HG03175 (cell line): Measurements from ENCODE around the gene DCLK1.

Experiments
- ATAC-seq: cut with Tn5 transposase; IDR thresholded peaks from one replicate; pipeline ENCODE4 v1.9.1; 2021; ENCODE audit warnings: mild to moderate bottlenecking, moderate library complexity; ENCODE audit not compliant: unreplicated experiment

DCLK1 gene

DNA sequence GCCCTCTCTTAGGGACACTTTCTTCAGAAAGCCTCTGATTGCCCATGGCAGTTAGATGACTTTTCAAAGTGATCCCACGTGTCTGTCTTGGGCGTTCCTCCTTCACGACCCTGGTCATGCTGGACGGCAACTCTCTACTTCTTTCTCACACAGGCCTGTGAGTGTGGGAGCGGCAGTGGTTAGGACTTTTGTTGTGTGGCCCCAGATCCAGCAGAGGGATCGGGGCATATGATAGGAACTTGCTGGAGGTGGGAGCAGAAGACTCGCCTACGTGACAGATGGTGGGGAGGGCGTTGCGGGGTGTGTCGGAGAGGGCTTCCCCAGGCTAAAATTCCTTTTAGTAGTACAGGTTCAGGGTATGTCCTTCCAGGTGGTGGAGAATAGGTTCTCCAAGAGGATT, 365.2 kb downstream of the DCLK1 start:
- no peak for ATAC-seq

GRCh38 chr13:35765366-35765765, 365.8 kb downstream of the DCLK1 start:
- no peak for ATAC-seq

DNA sequence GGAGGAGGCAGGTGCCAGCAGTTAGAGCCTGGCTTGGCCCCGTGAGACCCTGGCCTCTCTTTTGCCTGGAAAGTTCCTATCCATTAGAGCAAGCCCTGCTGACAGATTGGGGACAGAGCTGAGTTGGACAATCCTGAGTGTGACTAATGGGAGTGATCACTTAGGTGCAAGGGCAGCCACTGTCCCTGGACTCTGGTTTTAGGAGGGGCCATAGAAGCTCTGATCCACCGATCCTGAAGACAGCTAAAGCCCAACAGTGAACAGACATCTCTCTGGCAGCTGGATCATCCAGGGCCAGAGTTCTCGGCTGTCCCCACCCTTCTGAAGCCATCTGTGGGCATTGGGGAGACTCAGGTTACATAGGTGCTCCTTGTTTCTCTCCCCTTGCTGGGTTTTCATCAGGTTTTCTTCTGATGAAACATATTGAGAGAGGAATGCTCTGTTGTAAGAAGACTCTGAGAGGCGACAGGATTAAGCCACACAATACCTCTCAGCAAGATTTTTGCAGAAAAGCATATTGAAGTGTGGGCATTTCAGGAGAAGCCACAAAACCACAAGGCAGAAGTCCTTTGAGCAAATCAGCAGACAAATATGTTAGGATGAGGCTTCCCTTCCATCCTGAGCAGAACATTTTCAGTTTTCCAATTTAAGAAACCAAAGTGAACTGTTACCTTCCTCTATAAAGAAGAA, 366.7 kb downstream of the DCLK1 start:
- ATAC-seq = no peak

- ATAC-seq = no peak
Observed at GRCh38 chr13:35763782-35764123, 367.4 kb downstream of the DCLK1 start.

DNA sequence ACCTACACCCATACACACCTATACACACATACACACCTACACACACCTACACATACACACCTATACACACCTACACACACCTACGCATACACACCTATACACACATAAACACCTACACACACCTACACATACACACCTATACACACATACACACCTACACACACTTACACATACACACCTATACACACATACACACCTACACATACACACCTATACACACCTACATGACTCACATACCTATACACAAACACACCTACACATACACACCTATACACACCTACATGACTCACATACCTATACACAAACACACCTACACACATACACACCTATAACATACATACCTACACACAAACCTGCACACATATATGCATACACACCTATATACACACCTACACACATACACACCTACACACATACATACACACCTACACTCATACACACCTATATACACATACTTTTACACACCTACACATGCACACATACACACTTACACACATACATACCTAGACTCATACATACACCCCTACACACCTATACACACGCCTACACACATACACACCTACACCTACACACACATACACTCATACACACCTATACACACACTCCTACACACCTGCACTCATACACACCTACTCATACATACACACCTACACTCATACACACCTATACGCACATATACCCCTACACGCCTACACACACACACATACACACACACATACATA, 368.0 kb downstream of the DCLK1 start:
- no peak for ATAC-seq

- no peak for ATAC-seq
Observed at GRCh38 chr13:35761440-35762252, 369.5 kb downstream of the DCLK1 start.

DNA sequence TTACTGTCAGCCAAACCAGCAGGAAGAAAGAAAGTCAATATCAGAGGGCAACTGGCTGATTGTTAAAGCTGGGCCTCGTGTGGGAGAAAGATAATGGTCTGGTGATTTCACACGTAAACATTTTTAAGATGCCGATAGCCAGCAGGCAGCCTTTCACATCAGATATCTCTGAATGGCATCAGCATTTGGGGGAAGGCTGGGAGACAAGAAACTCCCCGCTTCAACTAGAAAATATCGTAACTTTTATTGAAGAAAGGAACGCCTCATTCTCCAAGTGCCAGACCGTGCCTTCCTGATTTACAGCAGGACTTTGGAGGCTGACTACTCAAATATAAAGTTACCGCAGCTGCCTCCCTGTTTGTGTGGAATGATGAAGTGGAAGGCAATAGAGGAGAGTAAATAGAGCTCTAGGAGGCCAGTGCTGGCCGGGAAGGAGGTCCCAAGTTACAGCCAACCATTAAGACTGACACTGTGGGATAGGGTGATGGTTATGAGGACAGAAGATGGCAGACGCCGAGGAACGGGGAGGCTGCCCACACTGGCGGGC, 370.4 kb downstream of the DCLK1 start:
- ATAC-seq = no peak

GRCh38 chr13:35747594-35747993, 383.6 kb downstream of the DCLK1 start:
- ATAC-seq = no peak

DNA sequence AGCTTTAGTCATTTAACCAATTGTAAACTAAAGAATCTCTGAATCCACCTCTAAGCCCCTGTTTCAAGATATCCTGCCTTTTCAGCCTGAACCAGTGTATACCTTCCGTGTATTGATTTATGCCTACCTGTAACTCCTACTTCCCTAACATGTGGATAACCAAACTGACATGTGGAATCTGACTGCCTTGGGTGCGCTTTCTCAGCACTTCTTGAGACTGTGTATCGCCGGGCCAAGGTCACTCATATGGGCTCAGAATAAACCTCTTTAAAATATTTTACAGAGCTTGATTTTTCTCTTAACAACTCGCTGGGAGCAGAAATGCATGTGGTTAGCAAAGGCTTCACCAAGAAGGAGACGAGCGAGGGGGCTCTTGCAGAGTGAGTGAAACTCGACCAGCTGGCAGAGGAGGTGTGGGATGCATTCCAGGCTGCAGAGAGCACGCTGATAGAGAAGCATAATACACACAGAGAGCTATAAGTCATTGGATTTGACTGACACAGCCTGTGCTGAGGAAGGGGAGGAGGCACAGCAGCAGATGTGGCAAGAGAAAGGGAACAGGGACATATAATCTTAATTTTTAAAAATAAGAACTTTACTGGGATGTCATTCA, 386.5 kb downstream of the DCLK1 start:
- no peak for ATAC-seq

- no peak for ATAC-seq
Observed at GRCh38 chr13:35744144-35744543, 387.0 kb downstream of the DCLK1 start.

- ATAC-seq = no peak
Observed at GRCh38 chr13:35743165-35743564, 388.0 kb downstream of the DCLK1 start.

- no peak for ATAC-seq
Observed at GRCh38 chr13:35741657-35742056, 389.5 kb downstream of the DCLK1 start.

- ATAC-seq = no peak
Observed at GRCh38 chr13:35736876-35737275, 394.3 kb downstream of the DCLK1 start.

- ATAC-seq = no peak
Observed at GRCh38 chr13:35733827-35734226, 397.4 kb downstream of the DCLK1 start.

- no peak for ATAC-seq
Observed at GRCh38 chr13:35732565-35732964, 398.6 kb downstream of the DCLK1 start.

DNA sequence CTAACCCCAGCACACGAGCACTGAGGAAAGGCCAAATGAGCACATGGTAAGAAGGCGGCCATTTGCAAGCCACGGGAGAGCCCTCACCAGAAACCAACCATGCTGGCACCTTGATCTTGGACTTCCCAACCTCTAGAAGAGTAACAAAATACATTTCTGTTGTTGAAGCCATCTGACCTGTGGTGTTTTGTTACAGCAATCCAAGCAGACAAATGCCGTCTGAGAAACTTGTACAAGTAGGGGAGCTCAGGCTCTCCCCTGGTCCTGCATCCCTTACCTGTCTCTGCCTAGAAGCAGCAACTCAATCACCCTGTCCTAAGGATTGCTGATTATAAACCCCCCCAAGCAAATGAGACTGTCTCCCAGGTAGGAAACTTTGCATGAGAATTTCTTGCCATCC, 399.7 kb downstream of the DCLK1 start:
- no peak for ATAC-seq

DNA sequence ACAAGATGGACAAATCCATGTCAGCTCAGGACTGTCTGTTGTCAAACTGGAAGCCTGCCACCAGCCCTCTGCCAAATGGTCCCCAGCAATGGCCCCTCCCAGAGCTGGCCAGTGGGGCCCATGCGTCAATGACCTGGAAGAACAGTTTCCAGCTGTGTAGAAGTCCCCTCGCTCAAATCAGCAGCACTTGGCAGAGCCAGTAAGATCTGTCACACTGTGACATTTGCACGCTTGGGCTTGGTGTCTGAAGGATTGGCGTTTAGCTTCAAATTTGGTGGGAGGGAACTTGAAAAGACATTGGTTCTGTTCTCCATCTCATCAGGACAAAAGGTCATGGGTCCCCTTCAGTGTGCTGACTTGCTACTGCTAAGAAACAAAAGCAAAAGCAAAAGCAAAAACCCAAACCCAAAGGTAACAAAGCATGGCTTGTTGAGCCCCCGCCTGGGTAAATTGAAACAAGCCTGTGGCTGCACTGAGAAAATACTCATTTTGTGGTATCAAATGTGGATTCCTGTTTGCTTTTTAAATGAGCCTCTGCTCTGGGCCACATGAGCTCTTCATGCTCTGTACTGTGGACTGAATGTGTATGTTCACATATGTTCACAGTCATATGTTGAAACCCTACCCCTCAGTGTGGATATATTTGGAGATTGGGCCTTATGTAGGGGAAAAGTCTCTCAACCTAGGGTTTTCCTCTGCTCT, 401.1 kb downstream of the DCLK1 start:
- ATAC-seq = no peak

DNA sequence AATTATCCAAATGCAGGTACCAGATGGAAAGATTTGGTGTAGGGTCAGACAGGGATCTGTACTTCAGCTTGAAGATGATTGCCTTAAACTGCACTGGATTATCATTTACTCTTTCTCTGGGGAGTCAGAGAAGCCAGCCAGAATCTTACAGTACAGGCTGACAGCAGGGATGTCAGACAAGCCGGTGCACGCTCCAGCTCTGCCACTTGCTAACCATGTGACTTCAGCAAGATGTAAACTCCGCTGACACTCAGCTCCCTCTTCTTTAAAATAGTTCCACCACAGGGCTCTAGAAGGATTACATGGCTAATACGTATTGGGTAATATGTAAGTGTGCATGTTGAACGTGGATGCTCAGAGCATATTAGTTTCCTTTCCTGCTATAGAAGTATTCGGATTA, 403.3 kb downstream of the DCLK1 start:
- no peak for ATAC-seq

DNA sequence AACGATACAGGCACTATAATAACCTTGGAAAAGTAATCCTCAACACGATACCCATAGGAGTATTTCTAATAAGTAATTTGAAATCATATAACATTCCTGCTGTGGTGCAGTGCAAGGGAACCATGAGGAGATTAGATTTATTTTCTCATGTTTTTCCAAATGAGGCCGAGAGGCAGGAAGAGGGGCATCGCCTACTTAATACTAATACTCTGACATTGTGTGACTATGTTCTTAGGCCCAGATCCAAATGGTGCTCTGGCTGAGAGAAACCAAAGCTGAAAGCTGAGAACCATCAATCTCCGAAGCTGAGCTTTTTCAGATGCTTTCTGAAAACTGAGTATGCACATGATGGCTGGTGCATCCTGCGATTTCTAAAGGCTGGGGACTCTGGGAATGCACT, 406.7 kb downstream of the DCLK1 start:
- no peak for ATAC-seq

- ATAC-seq = no peak
Observed at GRCh38 chr13:35723821-35724220, 407.4 kb downstream of the DCLK1 start.

DNA sequence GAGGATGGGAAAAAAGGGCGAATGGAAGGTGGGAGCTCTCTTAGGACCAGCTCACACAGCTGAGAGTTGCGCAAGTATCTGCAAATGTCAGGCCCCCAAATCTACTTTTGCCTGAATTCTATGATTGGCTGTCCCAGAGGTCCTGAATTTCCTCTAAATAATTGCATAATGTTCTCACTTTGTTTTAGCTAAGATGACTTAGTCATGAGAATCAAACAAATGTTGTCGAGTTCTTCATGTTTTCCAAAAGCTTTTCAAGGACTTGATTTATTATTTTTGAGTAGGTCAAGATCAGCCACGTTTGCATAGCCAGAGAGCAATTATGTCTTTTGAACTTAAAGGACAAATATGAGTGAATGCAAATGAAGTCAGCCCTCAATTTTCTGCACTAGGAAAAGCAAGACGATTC, 408.1 kb downstream of the DCLK1 start:
- no peak for ATAC-seq
